ENCODE results near the gene TUT4.

TUT4 gene

GRCh38 chr1:52386458-52386857 is 166.4 kb downstream of the TUT4 start:
- H3K27ac ChIP-seq: no peak overlapping the region
- no peak for TF ChIP-seq CTCF (conservative IDR thresholded peaks at IDR 0.05)

- no peak for TF ChIP-seq CTCF (conservative IDR thresholded peaks at IDR 0.05)
- no peak overlapping the region for H3K27ac ChIP-seq
These were observed 167.5 kb downstream of the TUT4 start for GRCh38 chr1:52385376-52385775.

Measured in VCaP (cell line).